HG02571 (cell line): ENCODE measurements around the gene ADAMTSL3.

Experiments
- ATAC-seq: cut with Tn5 transposase; IDR thresholded peaks from one replicate; pipeline ENCODE4 v1.9.1; 2021; ENCODE audit warnings: mild to moderate bottlenecking, moderate library complexity; ENCODE audit not compliant: unreplicated experiment

The ADAMTSL3 gene

GRCh38 chr15:83818591-83818990 lies 164.7 kb downstream of the ADAMTSL3 start:
- ATAC-seq, result no peak

GRCh38 chr15:83830381-83830780 lies 176.5 kb downstream of the ADAMTSL3 start:
- no peak for ATAC-seq

- ATAC-seq, result no peak
These were observed 179.6 kb downstream of the ADAMTSL3 start for GRCh38 chr15:83833569-83833968.

GRCh38 chr15:83835479-83835878 lies 181.6 kb downstream of the ADAMTSL3 start:
- ATAC-seq, result no peak

- no peak for ATAC-seq
These were observed 184.1 kb downstream of the ADAMTSL3 start for GRCh38 chr15:83837945-83838571.

- no peak for ATAC-seq
These were observed 184.8 kb downstream of the ADAMTSL3 start for GRCh38 chr15:83838763-83839162.

- ATAC-seq, result no peak
These were observed 188.4 kb downstream of the ADAMTSL3 start for GRCh38 chr15:83842281-83842680.

- no peak for ATAC-seq
These were observed 189.5 kb downstream of the ADAMTSL3 start for GRCh38 chr15:83843471-83843871.

- no peak for ATAC-seq
These were observed 190.8 kb downstream of the ADAMTSL3 start for GRCh38 chr15:83844742-83845141.

- ATAC-seq, result no peak
These were observed 191.3 kb downstream of the ADAMTSL3 start for GRCh38 chr15:83845230-83845629.

- no peak for ATAC-seq
These were observed 192.9 kb downstream of the ADAMTSL3 start for GRCh38 chr15:83846847-83847246.

GRCh38 chr15:83848315-83849050 lies 194.6 kb downstream of the ADAMTSL3 start:
- no peak for ATAC-seq

- no peak for ATAC-seq
These were observed 196.1 kb downstream of the ADAMTSL3 start for GRCh38 chr15:83850015-83850414.

- ATAC-seq, result no peak
These were observed 196.8 kb downstream of the ADAMTSL3 start for GRCh38 chr15:83850501-83851245.

- ATAC-seq, result no peak
These were observed 199.3 kb downstream of the ADAMTSL3 start for GRCh38 chr15:83853232-83853631.

- no peak for ATAC-seq
These were observed 200.4 kb downstream of the ADAMTSL3 start for GRCh38 chr15:83854321-83854720.

- no peak for ATAC-seq
These were observed 201.2 kb downstream of the ADAMTSL3 start for GRCh38 chr15:83854950-83855707.

GRCh38 chr15:83855956-83856355 lies 202.0 kb downstream of the ADAMTSL3 start:
- ATAC-seq, result no peak

- no peak for ATAC-seq
These were observed 205.0 kb downstream of the ADAMTSL3 start for GRCh38 chr15:83858820-83859505.

- no peak for ATAC-seq
These were observed 212.8 kb downstream of the ADAMTSL3 start for GRCh38 chr15:83866692-83867091.

- ATAC-seq, result no peak
These were observed 215.4 kb downstream of the ADAMTSL3 start for GRCh38 chr15:83869341-83869740.
